ENCODE results near the gene PTBP1.

PTBP1 gene

DNA sequence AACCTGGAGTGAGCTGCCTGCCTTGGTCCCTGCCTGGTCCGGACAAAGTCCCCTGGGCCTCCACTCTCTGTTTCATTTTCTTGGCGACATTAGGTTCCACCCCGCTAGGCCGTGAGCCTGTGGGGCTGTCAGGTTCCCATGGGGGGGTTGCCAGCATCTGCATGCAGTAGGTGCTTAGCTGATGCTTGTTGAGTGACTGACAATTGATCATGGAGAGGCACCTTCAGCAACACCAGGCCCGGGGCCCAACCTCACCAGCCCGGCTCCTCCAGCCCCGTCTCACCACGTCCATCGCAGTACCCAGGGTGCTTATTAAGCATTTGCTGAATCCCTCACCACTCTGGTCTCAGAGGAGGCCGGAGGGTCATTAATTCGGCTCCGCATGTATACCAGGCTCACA lies 33.0 kb upstream of the PTBP1 start:
- TF ChIP-seq, protein P1, sequence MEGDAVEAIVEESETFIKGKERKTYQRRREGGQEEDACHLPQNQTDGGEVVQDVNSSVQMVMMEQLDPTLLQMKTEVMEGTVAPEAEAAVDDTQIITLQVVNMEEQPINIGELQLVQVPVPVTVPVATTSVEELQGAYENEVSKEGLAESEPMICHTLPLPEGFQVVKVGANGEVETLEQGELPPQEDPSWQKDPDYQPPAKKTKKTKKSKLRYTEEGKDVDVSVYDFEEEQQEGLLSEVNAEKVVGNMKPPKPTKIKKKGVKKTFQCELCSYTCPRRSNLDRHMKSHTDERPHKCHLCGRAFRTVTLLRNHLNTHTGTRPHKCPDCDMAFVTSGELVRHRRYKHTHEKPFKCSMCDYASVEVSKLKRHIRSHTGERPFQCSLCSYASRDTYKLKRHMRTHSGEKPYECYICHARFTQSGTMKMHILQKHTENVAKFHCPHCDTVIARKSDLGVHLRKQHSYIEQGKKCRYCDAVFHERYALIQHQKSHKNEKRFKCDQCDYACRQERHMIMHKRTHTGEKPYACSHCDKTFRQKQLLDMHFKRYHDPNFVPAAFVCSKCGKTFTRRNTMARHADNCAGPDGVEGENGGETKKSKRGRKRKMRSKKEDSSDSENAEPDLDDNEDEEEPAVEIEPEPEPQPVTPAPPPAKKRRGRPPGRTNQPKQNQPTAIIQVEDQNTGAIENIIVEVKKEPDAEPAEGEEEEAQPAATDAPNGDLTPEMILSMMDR (conservative IDR thresholded peaks at IDR 0.05) = no peak
- no peak for TF ChIP-seq ZFX (IDR thresholded peaks at IDR 0.05)
- H3K27ac ChIP-seq = no peak overlapping the region

GRCh38 chr19:765179-765738 lies 32.0 kb upstream of the PTBP1 start:
- no peak for TF ChIP-seq ZFX (IDR thresholded peaks at IDR 0.05)
- TF ChIP-seq, protein P1 (conservative IDR thresholded peaks at IDR 0.05) = no peak
- no peak overlapping the region for H3K27ac ChIP-seq

GRCh38 chr19:768424-768823 lies 28.8 kb upstream of the PTBP1 start:
- no peak overlapping the region for H3K27ac ChIP-seq
- no peak for TF ChIP-seq ZFX (IDR thresholded peaks at IDR 0.05)
- TF ChIP-seq, protein P1 (conservative IDR thresholded peaks at IDR 0.05) = no peak

- TF ChIP-seq, protein P1 (conservative IDR thresholded peaks at IDR 0.05) = no peak
- no peak for TF ChIP-seq ZFX (IDR thresholded peaks at IDR 0.05)
- no peak overlapping the region for H3K27ac ChIP-seq
Observed at GRCh38 chr19:769616-770015, 27.6 kb upstream of the PTBP1 start.

GRCh38 chr19:771332-771785 lies 25.9 kb upstream of the PTBP1 start:
- TF ChIP-seq, protein P1 (conservative IDR thresholded peaks at IDR 0.05) = no peak
- no peak for TF ChIP-seq ZFX (IDR thresholded peaks at IDR 0.05)
- no peak overlapping the region for H3K27ac ChIP-seq

DNA sequence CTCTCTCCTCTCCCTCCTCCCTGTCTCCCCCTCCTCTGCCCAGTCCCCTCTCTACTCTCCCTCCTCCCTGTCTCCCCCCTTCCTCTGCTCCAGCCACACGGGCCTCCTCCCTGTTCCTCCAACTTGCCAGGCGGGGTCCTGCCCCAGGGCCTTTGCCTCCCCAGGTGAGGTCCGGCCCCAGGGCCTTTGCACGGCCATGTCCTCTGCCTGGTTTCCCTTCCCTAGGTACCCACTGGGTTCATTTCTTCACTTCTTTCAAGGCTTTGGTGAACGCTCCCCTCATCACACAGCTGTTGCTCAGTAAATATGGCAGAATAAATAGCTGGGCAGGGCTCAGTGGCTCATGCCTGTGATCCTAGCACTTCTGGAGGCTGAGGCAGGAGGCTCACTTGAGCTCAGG lies 25.2 kb upstream of the PTBP1 start:
- TF ChIP-seq, protein P1 (conservative IDR thresholded peaks at IDR 0.05) = no peak
- TF ChIP-seq ZFX (IDR thresholded peaks at IDR 0.05) = no peak
- no peak overlapping the region for H3K27ac ChIP-seq

- TF ChIP-seq, protein P1 (conservative IDR thresholded peaks at IDR 0.05) = no peak
- no peak for TF ChIP-seq ZFX (IDR thresholded peaks at IDR 0.05)
- no peak overlapping the region for H3K27ac ChIP-seq
Observed at GRCh38 chr19:772730-773436, 24.4 kb upstream of the PTBP1 start.

Data from C4-2B (cell line).